Fibroblast of the aortic adventitia (primary cell): ENCODE measurements around the gene NCKAP5L. TPM values are rescaled to one million over a fixed set of nuclear protein-coding genes. Genes with fewer than 3 reads are reported as not detected.

Experiments
- DNase-seq: peaks from one replicate; pipeline ENCODE4 v3.0.0-alpha.2; 2010; ENCODE audit warnings: low read depth
- H3K4me3 ChIP-seq: 2 replicates; pipeline ENCODE4 v1.5.1; 2011; ENCODE audit warnings: low read depth, mild to moderate bottlenecking, control low read depth, low read length, moderate library complexity
- CTCF ChIP-seq: IDR thresholded peaks from 2 replicates; pipeline ENCODE4 v1.5.1; 2011; ENCODE audit warnings: mild to moderate bottlenecking, low read length, control low read depth, inconsistent platforms; ENCODE audit not compliant: insufficient read depth
- total RNA-seq: library from RNA; depleted of rRNA; stranded (reverse); fragments of >200 nt; gene quantifications from 2 replicates; pipeline ENCODE4 v1.2.3, GENCODE V29; 2012; ENCODE audit warnings: low replicate concordance

The NCKAP5L gene
- total RNA-seq, 1 donor: 27.9 TPM

DNA sequence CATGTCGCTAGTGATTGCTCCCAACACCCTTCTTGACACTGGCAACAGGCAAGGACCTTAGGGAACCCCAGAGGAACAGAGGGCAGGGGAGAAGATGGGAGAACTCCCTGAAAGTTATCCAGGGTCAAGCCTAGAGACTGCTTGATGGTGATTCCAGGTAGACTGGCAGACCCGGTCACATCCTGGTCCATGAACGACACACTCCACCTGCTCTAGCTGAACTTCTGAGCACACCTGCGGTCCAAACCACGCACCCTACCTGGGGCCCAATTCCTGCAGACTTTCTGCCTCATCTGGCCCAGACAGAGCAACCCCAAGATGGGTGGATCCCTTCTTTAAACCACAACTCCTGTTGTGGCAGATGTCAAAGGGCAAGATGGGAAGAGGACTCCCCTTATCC is 34.2 kb downstream of the NCKAP5L start:
- H3K4me3 ChIP-seq: no peak overlapping the region
- TF ChIP-seq CTCF: no peak
- no peak for DNase-seq

- DNase-seq: no peak
These were observed 34.6 kb downstream of the NCKAP5L start for GRCh38 chr12:49793620-49794019.

DNA sequence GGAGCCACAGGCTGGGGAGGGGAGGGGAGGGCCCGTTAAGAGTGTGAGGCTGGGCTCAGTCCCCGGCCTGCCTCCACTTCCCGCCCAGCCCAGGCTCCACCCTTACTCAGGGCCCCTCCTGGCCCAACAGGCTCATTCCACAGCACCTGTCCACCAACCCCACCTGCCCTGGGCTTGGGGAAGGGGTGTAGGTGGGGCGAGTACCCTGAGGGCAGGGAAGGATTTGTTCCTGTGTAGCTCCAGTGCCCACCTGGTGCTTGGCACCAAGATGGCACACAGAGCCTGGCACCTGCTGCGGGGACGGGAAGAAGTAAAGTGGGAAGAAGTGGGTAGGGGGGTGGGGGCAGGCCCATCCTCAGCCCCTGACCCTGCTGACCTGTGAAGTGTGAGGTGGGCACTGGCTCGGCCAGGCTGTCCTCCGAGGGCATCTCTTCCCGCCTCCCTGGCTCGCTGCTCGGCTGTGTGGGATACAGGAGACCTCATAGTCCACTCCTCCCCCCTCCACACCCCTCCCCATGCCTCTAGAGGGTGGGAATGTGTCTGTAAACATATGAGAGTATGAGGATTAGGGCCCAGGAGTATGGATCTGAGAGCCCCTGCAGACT is 35.1 kb downstream of the NCKAP5L start:
- TF ChIP-seq CTCF: no peak
- DNase-seq: no peak
- no peak overlapping the region for H3K4me3 ChIP-seq

More at GRCh38 chr12:49793620-49794019, 34.6 kb downstream of the NCKAP5L start:
- no peak for TF ChIP-seq CTCF
- H3K4me3 ChIP-seq: no peak overlapping the region

DNA sequence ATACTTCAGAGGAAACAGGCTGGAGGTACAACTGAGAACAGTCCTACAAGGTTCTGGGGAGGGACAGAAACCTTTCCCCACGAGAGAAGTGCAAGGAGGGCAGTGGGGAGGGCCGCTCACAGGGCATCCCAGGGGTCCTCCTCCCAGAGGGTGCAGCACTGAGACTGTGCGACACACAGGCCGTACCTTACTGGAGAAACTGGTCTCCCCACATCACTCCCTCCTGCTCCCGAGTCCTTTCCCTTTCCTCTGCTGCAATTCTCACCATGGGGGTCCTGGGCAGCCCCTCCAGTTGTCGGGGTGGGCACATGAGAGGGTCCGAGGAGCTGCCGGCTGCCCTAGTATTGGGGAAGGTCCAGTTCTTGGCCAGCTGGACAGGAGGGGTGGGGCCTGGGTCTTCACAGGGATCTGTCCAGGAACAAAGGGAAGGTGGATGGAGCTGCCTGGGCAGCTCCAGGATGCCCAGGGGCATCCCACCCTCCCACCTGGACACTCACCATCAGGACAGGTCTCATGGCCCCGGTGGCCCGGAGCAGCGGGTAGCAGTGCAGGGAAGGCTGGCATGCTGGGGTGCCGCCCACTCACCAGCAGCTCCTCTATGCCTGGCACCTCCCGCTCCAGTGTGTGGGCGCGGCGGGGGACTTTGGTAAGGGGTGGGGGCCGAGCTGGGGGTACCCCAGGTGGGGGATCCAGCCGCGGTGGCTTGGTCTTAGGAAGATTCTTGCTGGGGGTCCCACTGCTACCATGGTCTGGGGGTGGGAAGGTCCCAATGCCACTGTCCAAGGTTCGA is 35.8 kb downstream of the NCKAP5L start:
- TF ChIP-seq CTCF: no peak
- DNase-seq: no peak
- H3K4me3 ChIP-seq: no peak overlapping the region

GRCh38 chr12:49791700-49792099 is 36.5 kb downstream of the NCKAP5L start:
- TF ChIP-seq CTCF: no peak
- no peak for DNase-seq
- no peak overlapping the region for H3K4me3 ChIP-seq

- no peak for TF ChIP-seq CTCF
- no peak overlapping the region for H3K4me3 ChIP-seq
- DNase-seq: no peak
These were observed 37.3 kb downstream of the NCKAP5L start for GRCh38 chr12:49790741-49791555.
